HG03521 (cell line): ENCODE data around the gene CHAT.

Source experiments
- ATAC-seq: cut with Tn5 transposase; IDR thresholded peaks from one replicate; pipeline ENCODE4 v1.9.1; 2021; ENCODE audit warnings: mild to moderate bottlenecking, moderate library complexity; ENCODE audit not compliant: unreplicated experiment

The CHAT gene

DNA sequence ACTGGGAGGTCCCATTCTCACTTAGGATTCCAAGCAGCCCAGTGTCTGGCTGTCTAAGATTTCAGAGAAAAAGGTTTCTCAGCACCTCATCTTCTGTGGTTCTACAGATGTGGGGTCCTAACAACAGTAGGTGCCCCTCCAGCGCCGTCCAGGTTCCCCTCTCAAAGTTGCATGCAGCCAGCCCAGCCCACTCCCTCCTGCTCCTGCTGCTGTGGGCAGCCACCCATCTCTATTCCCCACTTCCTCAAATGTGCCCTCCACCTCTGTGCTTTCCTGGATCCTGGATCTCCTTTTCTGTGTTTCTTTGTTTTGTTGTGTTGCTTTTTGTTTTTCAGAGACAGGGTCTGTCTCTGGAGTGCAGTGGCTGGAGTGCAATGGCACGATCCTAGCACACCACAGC is 17.0 kb upstream of the CHAT start:
- ATAC-seq, result no peak

DNA sequence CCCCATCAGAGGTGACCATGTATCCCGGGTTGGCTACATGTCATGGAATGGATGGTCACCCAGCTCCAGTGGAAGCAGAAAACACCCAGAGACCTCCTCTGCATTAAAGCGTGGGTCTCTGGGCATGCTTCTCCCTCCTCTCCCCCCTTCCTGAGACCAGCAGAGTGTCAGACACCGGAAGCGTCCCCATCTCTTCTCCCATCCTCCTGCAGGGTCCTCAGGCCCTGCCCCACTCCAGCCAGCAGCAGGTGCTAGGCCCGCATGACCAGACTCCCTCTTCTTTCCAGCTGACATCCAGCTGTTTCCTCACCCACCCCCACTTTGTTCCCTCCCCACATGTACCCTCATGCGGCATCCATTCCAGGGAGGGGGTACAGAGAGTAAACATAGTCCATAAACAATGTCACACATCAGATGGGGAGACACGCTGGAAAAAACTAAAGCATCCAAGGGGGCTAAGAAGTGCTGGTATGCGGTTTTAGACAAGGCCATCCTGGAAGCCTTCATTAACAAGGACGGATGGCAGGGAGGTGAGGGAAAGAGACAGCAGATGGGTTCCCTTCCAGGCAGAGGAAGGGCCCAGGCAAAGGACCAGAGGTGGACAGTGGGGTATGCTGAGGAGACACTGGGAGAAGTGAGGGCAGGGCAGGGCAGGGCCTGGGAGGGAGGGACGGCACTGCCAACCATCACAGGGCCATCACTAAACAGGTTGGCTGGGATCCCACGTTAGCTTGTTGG is 16.2 kb upstream of the CHAT start:
- ATAC-seq, result no peak

DNA sequence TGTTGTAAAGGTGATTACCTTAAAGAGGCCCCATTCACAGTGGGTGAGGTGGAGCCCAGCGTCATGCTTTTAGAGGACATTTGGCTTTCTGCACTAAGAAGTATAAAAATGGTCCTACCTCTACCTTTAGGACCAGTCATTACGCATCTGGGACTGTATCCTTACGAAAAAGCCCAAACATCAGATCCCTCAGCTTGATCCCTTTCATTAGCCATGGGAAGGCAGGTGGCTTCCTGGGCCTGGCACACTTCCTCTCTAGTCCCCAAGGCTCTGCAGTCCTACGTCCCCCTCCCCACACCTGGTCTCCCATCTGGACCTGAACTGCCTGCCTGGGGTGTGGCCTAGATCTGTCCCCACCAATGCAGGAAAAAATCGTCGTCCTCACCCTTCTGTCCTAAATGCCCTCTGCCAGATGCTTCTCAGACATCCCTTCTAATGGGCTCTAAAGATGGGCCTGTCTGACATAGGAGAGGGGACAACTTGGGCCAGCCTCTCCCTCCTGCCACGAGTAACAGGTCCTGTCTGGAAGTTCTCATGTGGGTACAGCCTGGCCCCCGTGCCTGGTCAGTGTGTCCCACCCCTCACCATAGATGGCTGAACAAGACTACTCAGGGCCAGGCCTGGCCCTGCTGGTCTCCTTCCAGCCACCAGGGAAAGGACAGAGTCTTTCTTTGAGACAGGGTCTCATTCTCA is 15.5 kb upstream of the CHAT start:
- no peak for ATAC-seq

- no peak for ATAC-seq
Observed at GRCh38 chr10:49598986-49599385, 14.9 kb upstream of the CHAT start.

DNA sequence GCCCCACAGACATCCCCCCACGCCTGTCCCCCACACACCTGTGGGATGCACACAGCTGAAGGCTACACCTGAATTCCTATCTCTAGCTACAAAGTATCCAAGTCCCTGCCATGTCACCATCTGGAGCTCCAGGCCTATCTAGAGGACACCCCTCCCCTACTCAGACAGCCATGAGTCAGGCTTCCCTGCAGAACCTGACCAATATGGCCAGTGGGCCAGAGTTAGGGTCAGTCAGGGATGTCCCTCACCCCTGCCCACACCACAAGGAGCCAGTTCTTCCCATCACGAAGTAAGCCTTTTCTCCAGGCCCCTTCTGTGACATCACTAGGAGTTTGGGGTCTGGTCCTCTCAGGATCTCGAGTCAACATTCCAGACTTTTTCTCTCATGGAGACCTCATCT is 14.3 kb upstream of the CHAT start:
- ATAC-seq, result no peak

GRCh38 chr10:49600046-49600445 is 13.8 kb upstream of the CHAT start:
- no peak for ATAC-seq

GRCh38 chr10:49600781-49601400 is 12.9 kb upstream of the CHAT start:
- ATAC-seq, result no peak

DNA sequence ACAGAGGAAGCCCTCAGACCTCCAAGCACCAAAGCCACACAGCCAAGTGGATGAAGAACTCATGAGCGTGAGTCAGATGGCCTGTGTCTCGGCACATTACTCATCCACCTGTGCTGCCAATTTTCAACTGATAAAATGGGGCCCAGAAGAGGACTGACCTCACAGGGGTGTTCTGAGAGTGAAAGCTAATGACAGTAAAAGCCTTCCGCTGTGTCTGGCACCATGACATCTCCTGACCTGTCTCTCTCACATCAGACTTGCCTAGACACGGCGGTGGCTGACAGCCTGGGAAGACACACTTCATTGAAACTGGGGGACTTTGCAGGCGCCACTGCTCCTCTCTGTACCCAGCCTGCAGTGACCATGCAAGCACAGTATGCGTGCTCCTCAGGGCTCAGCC is 12.0 kb upstream of the CHAT start:
- ATAC-seq, result no peak

GRCh38 chr10:49602380-49603023 is 11.3 kb upstream of the CHAT start:
- ATAC-seq, result no peak

DNA sequence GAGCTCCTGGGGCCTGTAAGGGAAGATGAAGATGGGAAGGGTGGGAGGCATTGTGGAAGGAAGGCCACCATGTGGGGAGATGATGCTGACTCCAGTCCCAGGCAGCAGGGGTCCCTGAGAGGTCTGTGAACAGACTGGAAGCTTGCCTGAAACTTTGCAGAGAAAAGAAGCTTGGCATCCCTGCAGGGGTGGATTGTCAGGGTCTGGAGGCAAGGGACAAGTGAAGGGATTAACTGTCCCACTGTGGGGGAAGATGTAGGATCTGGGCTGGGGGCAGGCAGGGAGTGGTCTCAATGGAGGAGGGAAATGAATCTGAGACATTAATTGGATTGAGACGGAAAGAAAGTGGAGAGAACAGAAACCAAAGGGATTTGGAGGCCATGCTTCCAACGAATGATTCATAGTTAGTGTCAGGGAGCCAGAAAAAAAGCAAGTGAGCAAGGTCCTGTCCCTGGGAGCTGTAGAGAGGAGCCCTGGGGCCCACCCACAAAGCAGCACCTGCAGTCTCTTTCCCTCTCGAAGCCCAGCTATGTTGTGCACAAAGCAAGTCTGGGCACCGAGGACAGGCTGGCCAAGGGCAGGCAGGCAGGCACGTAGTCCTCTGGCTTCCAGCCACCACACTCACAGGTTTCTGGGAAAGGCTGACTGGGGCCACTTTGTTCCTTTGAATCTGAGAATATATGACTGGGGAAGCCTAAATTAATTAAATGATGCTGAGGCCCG is 8.5 kb upstream of the CHAT start:
- no peak for ATAC-seq

GRCh38 chr10:49605939-49606509 is 7.8 kb upstream of the CHAT start:
- no peak for ATAC-seq

- ATAC-seq, result peak; percentile 80
Observed at GRCh38 chr10:49606981-49607535, 6.8 kb upstream of the CHAT start.

DNA sequence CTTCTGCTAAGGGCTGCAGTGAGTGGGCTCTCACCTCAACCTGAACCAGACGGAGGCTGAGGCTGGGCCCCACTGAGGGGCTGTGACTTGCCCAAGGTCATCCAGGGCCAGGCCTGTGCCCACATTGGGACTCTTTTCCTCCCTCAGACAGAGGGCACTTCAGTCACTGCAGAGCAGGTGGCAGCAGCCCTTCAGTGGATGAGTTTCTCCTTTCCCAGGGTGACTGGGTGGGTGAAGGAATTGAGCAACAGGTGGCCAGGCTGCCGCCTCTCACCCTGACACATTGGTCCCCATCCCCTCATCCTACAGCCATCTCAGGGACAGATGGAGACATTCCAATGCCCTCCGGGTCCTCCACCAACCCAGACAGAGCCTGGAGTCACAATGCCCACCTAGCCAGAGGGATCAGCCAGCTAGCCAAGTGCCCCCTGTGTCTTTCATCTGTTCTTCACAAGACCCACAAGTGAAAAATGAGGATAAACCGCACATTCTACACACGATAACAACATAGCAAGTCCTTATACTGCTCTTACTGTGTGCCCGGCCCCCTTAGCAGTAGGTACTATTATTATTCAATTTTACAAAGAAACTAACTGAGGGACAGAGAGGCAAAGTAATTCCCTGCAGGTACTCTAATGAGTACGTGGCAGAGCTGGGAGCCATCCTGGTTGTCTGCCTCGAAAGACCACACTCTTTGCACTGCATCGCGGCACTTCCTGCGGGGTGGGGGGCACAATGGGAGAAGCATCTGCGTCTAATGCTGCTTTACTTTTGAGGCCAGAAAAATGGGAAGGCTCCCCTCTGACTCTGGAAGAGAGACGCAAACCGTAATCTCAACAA is 5.5 kb upstream of the CHAT start:
- no peak for ATAC-seq

DNA sequence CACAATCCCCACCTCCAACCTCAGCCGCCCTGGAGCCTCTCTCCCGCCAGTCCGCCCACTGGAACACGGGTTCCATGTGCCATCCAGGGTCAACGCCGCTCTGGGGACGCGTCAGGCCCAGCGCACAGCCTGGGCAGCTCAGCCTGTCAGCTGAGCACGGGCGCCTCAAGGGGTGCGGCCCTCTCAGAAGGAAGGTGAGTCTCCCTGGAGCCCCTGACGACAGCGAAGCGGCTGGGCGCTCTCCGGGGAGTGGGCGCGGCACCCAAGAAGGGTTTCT is 4.9 kb upstream of the CHAT start:
- no peak for ATAC-seq

- ATAC-seq, result no peak
Observed at GRCh38 chr10:49609283-49610113, 4.3 kb upstream of the CHAT start.

GRCh38 chr10:49610114-49610457 is 3.8 kb upstream of the CHAT start, which contains the start of gene SLC18A3:
Gene SLC18A3 (plus strand): TSS chr10:49610310. CDS start chr10:49610741, 431 bp downstream.
- ATAC-seq, result no peak

- no peak for ATAC-seq
Observed at GRCh38 chr10:49610458-49611165, 3.2 kb upstream of the CHAT start.

GRCh38 chr10:49611166-49611815 is 2.5 kb upstream of the CHAT start:
- ATAC-seq, result no peak
